Esophagus muscularis mucosa (tissue), 4 donors: ENCODE data around the gene FBLN1. TPM values are rescaled to one million over a fixed set of nuclear protein-coding genes. Genes with fewer than 3 reads are reported as not detected.
A peak's percentile ranks its signal among the peaks of the same experiment; 100 is the strongest.

Experiments
- DNase-seq: peaks from one replicate; pipeline ENCODE4 v3.0.0-alpha.2; 2017; ENCODE audit errors: extremely low spot score
- H3K27ac ChIP-seq, 4 donors: fragments of 200-600 bp; sonication (generic); replicated peaks in 1 of 4; 1 replicate in 3 of 4; 2 replicates in 1 of 4; pipeline ENCODE4 v1.5.1; 2016 to 2019; ENCODE audit warnings: mild to moderate bottlenecking in 1 of 4
- H3K27me3 ChIP-seq, 4 donors: fragments of 200-600 bp; sonication (generic); one replicate each; pipeline versions ENCODE4 v1.5.1 to v1.6.0; 2016 to 2019
- H3K36me3 ChIP-seq, 4 donors: fragments of 200-600 bp; sonication (generic); one replicate each; pipeline ENCODE4 v1.5.1; 2016 to 2019
- H3K4me1 ChIP-seq, 4 donors: fragments of 200-600 bp; sonication (generic); one replicate each; pipeline ENCODE4 v1.5.1; 2016 to 2019
- H3K4me3 ChIP-seq, 4 donors: fragments of 200-600 bp; sonication (generic); 1 replicate in 2 of 4; 2 replicates in 2 of 4; pipeline ENCODE4 v1.5.1; 2016 to 2019; ENCODE audit warnings: mild to moderate bottlenecking in 4 of 4, moderate library complexity in 1 of 4
- H3K9me3 ChIP-seq, 4 donors: fragments of 200-600 bp; sonication (generic); 1 replicate in 3 of 4; 2 replicates in 1 of 4; pipeline ENCODE4 v1.5.1; 2016 to 2019
- CTCF ChIP-seq, 3 experiments: fragments of 200-600 bp in 2 of 3; fragments of 450-650 bp in 1 of 3; sonication (generic) in 2 of 3; IDR thresholded peaks; one replicate each; pipeline ENCODE4 v1.5.1; 2017 to 2019; ENCODE audit warnings: antibody characterized with exemption in 3 of 3, mild to moderate bottlenecking in 2 of 3, moderate library complexity in 1 of 3
- EP300 ChIP-seq: sonication (generic); formaldehyde crosslinking; IDR thresholded peaks from one replicate; pipeline ENCODE4 v1.6.1; 2017; ENCODE audit warnings: antibody characterized with exemption
- POLR2A ChIP-seq: fragments of 450-650 bp; IDR thresholded peaks from one replicate; pipeline ENCODE4 v1.6.1; 2017; ENCODE audit warnings: antibody characterized with exemption, moderate library complexity, mild to moderate bottlenecking, low read depth
- POLR2AphosphoS5 ChIP-seq, 2 donors: sonication (generic); formaldehyde crosslinking; IDR thresholded peaks; one replicate each; pipeline ENCODE4 v1.6.1; 2017; ENCODE audit warnings: antibody characterized with exemption in 2 of 2
- WGBS: methylation state at CpG from one replicate; pipeline ENCODE4 v1.1.5; 2018; 5-methylcytosine and 5-hydroxymethylcytosine counted together
- intact Hi-C: fragments of 100-400 bp; cut with DNase I; formaldehyde crosslinking; loops from one replicate; pipeline ENCODE4 v1.15.1; 2023
- total RNA-seq, 4 donors: library from RNA; depleted of rRNA; stranded (reverse); fragments of >200 nt; gene quantifications; one replicate each; pipeline versions ENCODE4 v1.1.0 to v1.2.1, GENCODE V29; 2016

Gene FBLN1
- total RNA-seq, 4 donors from 2014 or later = 355 to 534 (median 417) TPM

GRCh38 chr22:45577746-45578523 is 75.3 kb downstream of the FBLN1 start:
- Histone ChIP-seq H3K27ac (no peak overlapping the region), H3K4me1 (peaks cover 0 to 31% (median 18%) of the 10 kb centered on the region in 4 donors), H3K27me3 (peaks cover 0 to 44% (median 0%) of the 10 kb centered on the region in 4 donors), H3K4me3 (no peak overlapping the region), H3K36me3 (peaks cover 0 to 18% (median 6%) of the 10 kb centered on the region in 4 donors), H3K9me3 (no peaks in the 10 kb centered on the region)
- 37% methylated on average over 20 of the region's 27 CpGs for WGBS
- intact Hi-C loops = loop anchor here (10.0 kb wide), 1 partner anchor 257 kb away; no protein-coding TSS in a partner anchor
- TF ChIP-seq EP300 = no peak
- TF ChIP-seq POLR2AphosphoS5 (IDR thresholded peaks at IDR 0.05) = no peak
- peak; percentile 80 to 96 (median 87) for TF ChIP-seq CTCF (IDR thresholded peaks at IDR 0.05)
- TF ChIP-seq POLR2A = no peak
- peak; percentile 95 for DNase-seq

- Histone ChIP-seq H3K36me3 (peaks cover 0 to 18% (median 6%) of the 10 kb centered on the region in 4 donors), H3K4me3 (no peak overlapping the region), H3K27ac (no peak overlapping the region), H3K27me3 (peaks cover 0 to 46% (median 0%) of the 10 kb centered on the region in 4 donors), H3K9me3 (no peaks in the 10 kb centered on the region), H3K4me1 (peaks cover 0 to 38% (median 25%) of the 10 kb centered on the region in 4 donors)
- intact Hi-C loops = loop anchor here (10.0 kb wide), 1 partner anchor 256 kb away; no protein-coding TSS in a partner anchor
- no peak for DNase-seq
- WGBS = 88% methylated on average over 5 of the region's 7 CpGs
- TF ChIP-seq CTCF (IDR thresholded peaks at IDR 0.05) = no peak
- no peak for TF ChIP-seq POLR2A
- no peak for TF ChIP-seq EP300
- TF ChIP-seq POLR2AphosphoS5 (IDR thresholded peaks at IDR 0.05) = no peak
Observed at GRCh38 chr22:45578524-45579147, 76.0 kb downstream of the FBLN1 start.

GRCh38 chr22:45579306-45579705 is 76.6 kb downstream of the FBLN1 start:
- peaks cover 0 to 40% (median 30%) of the 10 kb centered on the region in 4 donors for H3K4me1 ChIP-seq
- TF ChIP-seq CTCF (IDR thresholded peaks at IDR 0.05) (no peak), EP300 (no peak), POLR2A (no peak), POLR2AphosphoS5 (IDR thresholded peaks at IDR 0.05) (no peak)
- H3K4me3 ChIP-seq = no peak overlapping the region
- H3K27ac ChIP-seq = no peak overlapping the region
- WGBS = 95% methylated on average over 7 of the region's 13 CpGs
- no peak for DNase-seq
- peaks cover 0 to 18% (median 6%) of the 10 kb centered on the region in 4 donors for H3K36me3 ChIP-seq
- no peaks in the 10 kb centered on the region for H3K9me3 ChIP-seq
- H3K27me3 ChIP-seq = peaks cover 0 to 46% (median 0%) of the 10 kb centered on the region in 4 donors
- intact Hi-C loops = loop anchor here (10.0 kb wide), 1 partner anchor 255 kb away; no protein-coding TSS in a partner anchor

DNA sequence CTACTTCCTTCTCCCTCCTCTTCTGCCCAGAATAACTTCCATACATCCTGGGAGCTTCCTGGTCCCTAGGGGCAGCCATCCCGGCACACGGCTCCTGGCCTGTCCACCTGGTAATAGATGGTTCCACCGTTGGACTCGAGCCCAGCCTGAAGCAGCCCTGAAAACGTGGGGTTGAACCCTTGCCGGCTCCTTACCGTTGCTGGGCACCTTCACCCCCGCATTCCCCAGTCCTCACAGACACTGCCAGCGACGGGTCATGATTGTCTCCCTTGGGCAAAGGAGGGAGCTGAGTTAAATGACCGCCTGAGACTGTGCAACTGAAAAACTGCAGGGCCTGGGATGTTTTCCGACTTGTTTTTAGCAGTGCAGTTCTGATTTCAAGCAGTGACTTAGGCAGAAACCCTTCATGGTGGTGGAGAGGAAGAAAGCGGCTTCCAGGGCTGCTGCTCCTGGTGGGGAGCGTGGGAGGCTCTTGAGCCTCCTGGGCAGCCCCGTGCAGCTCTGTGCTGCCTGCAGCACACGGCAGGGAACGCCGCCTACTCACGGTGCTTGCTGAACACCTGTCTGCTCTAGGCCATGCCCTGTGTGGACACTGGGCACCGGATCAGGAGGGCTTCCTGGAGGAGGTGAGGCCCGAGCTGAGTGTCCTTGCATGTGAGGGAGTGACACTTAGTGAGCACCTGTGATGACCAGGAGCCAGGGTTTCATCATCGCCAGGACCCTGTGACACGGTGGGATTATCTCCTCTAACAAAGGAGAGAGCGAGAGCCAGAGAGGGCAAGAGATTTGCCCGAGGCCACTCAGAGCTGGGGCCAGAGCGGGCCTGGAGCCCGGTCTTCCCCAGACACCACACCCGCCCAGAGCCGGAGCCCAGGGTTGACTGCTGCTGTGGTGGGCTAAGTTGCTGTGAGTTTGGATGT is 77.4 kb downstream of the FBLN1 start:
- WGBS = 87% methylated on average over 19 of the region's 29 CpGs
- Histone ChIP-seq H3K36me3 (peaks cover 0 to 18% (median 6%) of the 10 kb centered on the region in 4 donors), H3K4me1 (peaks cover 0 to 46% (median 33%) of the 10 kb centered on the region in 4 donors), H3K9me3 (no peaks in the 10 kb centered on the region), H3K27me3 (peaks cover 0 to 46% (median 0%) of the 10 kb centered on the region in 4 donors), H3K27ac (no peak overlapping the region), H3K4me3 (no peak overlapping the region)
- intact Hi-C loops = loop anchor here (10.0 kb wide), 1 partner anchor 255 kb away; no protein-coding TSS in a partner anchor
- TF ChIP-seq EP300 (no peak), POLR2A (no peak), CTCF (IDR thresholded peaks at IDR 0.05) (no peak), POLR2AphosphoS5 (IDR thresholded peaks at IDR 0.05) (no peak)
- no peak for DNase-seq
